NCI-H526 (cell line): ENCODE measurements around the gene SFI1.
A peak's percentile ranks its signal among the peaks of the same experiment; 100 is the strongest.
"Not testable (repeated sequence)": the region's sequence is repeated elsewhere in the genome, so short reads cannot be mapped to it uniquely, and the experiment has no call there.

Experiments used
- DNase-seq, 2 experiments: peaks; one replicate each; lab custom pipeline; 2025; lab: John Stamatoyannopoulos, UW

SFI1 gene

DNA sequence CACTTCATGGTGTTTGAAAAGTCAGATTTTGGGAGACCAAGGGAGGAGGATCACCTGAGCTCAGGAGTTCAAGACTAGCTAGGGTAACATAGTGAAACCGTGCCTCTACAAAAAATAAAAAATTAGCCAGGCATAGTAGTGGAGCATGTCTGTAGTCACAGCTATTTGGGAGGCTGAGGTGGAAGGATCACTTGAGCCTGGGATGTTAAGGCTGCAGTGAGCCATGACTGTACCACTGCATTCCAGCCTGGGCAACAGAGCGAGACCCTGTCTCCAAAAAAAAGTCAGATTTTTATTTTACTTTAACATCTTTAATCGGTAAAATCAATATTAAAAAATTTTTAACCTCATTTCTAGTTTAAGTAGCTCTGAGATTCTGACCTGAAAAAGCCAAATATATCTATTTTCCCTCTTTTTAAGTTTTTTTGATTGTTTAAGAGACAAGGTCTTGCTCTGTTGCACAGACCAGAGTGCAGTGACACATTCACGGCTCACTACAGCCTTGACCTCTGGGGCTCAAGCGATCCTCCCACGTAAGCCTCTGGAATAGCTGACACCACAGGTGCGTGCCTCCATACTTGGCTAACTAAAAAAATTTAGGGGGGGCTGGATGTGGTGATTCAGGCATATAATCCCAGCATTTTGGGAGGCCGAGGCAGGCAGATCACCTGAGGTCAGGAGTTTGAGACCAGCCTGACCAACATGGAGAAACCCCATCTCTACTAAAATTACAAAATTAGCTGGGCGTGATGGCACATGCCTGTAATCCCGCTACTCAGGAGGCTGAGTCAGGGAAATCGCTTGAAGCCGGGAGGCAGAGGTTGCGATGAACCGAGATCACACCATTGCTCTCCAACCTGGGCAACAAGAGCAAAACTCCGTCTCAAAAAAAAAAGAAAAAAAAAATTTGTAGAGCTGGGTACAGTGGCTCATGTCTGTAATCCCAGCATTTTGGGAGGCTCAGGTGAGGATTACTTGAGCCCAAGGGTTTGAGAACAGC is 48.4 kb downstream of the SFI1 start:
- DNase-seq: no peak

DNA sequence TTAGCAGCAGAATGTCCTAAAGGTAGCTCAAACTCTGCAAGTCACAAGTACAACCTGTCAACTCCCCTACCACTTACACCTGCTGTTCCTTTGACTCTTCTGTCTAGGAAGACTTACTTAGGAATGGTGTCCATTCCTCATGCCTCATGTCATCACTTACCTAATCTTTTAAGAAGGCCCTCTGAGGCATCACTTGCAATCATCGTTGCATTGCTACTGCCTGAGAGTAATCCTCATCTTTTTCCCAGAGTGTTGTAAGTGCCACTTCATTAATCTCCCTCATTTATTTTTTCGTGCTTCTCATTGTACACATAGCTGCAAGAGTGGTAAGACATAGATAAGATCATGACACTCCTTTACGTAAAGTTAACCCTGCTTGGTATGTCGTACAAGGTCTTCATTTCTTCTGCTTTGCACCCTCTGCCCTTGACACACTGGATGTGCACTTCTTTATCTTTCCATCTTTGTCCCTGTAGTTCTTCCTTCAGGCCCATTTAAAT is 54.6 kb downstream of the SFI1 start:
- DNase-seq: no peak

DNA sequence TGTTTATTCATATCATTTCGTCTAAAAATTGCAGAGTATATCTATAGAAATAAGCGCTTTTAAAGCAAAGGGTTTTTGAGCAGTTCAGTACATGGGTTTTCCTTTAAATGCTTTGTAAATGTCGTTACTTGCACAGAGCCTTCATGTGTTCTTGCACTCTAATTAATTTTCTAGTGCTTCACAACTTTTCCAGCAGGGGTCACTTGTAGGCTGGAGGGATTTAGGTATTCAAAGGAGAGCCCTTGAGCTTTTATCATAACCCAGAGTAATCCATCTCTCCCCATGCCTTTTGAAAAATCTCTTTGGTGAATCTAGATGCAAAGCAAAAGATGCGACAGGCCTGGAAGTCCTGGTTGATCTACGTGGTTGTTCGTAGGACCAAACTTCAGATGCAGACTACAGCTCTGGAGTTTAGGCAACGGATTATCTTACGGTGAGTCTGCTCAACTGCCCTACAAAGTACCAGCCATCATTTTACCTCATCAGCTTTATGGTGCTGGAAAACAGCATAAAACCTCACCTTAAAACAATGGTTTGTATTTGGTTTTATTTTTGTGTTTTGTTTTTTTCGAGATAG is 60.4 kb downstream of the SFI1 start:
- peak in 1 of 2 experiments; percentile 54 for DNase-seq

GRCh38 chr22:31558546-31558945 is 62.2 kb downstream of the SFI1 start:
- DNase-seq: not testable (repeated sequence)

DNA sequence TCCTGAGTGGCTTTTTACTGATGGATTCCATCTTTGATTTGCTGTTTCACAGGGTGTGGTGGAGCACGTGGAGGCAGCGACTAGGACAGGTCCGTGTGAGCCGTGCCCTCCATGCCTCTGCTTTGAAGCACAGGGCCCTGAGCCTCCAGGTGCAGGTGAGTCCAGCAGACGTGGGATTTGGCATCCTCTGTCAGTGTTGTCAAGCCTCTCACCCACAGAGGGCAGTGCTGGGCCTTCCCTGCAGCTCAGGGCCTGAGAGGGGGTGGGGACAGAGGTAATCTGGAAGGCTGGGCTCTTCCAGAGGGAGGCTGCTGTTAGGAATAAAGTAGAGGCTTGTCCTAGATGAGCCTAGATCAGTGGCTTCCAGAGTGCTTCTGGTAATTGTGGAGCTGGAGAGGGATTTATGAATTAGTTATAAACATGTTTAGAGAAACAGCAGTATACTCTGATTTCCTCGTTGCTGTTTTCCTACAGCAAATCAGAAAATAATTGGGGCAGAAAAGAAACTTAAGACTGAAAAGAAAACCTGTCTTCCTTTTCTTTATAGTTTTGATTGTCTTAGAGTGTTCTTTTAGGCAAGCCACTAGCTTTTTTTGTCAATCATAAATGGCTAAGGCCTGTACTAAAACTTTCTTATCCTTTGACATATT is 65.0 kb downstream of the SFI1 start:
- peak; percentile 29 to 86 for DNase-seq

DNA sequence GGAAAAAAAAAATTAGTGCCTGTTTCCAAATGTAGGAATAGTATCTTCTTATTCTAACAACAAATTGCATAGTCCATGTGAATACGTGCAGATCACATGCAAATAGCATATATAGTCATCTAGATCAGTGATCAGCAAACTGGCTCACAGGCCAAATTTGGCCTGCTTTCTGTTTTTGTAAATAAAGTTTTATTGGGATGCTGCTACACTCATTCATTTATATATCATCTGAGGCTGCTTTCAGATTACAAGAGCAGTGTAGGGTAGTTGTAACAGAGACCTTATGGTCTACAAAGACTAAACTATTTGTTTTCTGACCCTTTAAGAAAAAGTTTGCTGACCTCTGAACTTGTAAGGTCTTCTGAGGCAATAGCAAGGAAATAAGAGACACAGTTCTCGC is 65.6 kb downstream of the SFI1 start:
- DNase-seq: no peak

- no peak for DNase-seq
Measured at GRCh38 chr22:31566484-31566883, 70.1 kb downstream of the SFI1 start.

DNA sequence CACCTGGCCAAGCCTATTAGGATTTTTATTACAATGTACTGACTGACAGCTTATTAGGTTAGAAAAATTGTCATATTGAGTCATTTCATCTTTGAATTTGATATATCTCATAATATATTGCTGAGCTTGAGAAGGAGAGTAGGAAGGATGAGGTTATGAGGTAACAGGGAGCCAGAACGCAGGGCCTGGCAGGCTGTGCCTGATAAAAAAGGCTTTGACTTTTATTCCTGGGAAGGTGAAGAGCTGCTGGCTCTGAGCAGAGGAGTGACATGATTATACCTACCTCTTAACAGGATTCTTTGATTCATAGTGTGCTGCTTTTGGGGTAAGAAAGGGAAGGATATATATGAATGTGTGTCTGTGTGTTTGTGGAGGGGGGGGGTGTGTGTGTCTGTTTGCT is 70.9 kb downstream of the SFI1 start:
- no peak for DNase-seq

GRCh38 chr22:31567702-31568101 is 71.4 kb downstream of the SFI1 start:
- DNase-seq: no peak

DNA sequence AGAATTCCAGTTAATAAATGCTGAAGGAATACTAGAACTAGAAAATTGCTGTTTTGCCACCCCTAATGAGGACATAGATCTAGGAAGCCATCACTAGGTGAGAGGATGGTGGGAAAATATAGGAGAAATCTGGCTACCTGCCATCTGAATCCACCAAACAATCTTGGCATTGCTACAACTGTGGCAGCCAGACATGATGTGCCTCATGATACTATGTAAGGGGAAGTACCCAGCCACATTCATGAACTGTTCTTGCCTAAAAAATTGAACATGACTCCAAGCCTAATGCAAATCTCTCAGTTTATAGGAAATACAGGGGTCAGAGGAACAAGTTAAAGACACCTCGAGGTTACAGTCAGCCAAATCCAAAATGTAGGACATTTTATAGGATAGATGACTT is 72.8 kb downstream of the SFI1 start:
- DNase-seq: no peak

GRCh38 chr22:31572939-31573338 is 76.6 kb downstream of the SFI1 start:
- DNase-seq: no peak

- DNase-seq: no peak
Measured at GRCh38 chr22:31574055-31574670, 77.8 kb downstream of the SFI1 start.

DNA sequence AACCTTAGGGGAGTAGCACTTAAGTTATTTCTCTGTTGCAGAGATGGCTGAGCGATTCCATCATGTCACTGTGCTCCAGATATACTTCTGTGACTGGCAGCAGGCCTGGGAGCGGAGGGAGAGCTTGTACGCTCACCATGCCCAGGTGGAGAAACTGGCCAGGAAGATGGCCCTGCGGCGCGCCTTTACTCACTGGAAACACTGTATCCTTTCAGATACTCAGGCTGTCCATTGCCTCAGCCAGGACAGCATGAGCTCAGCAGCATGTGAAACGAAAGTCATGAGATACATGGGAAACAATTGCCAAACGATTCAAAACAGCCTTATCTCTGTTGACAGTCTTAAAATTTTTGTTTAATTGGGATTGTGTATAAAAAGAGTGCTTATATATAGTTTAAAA is 78.9 kb downstream of the SFI1 start:
- no peak for DNase-seq

- DNase-seq: no peak
Measured at GRCh38 chr22:31577711-31578110, 81.4 kb downstream of the SFI1 start.

GRCh38 chr22:31578171-31578570 is 81.8 kb downstream of the SFI1 start:
- DNase-seq: no peak

DNA sequence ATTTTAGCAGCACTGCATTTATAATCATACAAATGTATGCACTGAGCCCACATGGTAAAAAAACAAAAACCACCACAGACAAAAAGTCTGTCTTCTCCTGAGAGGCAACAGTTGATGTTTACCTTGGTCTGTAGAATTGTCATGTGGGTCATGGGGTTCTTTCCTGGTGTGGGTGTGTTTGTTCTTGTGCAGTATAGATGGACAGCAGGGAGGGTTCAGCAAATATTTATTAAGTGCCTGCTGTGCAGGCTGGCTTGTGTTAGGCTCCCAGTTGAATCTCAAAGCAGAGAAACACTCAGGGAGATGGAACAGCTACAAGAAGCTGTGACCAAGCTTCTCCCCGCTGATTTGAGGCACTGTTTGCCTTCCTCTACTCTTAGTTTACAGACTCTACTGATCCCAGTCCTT is 83.5 kb downstream of the SFI1 start:
- no peak for DNase-seq

GRCh38 chr22:31583861-31584485 is 87.6 kb downstream of the SFI1 start:
- DNase-seq: no peak

DNA sequence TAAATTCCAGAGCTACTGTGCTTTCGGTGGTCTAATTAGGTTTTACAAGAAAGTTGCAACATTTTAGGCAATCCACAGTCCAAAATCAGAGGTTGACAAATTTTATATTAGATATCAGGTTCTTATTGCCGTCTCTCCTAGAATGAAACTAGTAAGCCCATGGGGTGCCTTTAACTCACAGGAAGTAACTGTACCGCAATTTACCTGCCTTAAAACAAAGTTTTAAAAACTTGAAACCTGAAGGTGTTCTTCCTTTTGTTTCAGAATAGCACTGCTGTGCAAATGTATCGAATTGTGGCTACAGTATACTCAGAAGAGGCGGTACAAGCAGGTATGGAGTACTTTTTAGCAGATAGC is 88.4 kb downstream of the SFI1 start:
- no peak for DNase-seq

GRCh38 chr22:31585161-31585859 is 89.0 kb downstream of the SFI1 start:
- no peak for DNase-seq

DNA sequence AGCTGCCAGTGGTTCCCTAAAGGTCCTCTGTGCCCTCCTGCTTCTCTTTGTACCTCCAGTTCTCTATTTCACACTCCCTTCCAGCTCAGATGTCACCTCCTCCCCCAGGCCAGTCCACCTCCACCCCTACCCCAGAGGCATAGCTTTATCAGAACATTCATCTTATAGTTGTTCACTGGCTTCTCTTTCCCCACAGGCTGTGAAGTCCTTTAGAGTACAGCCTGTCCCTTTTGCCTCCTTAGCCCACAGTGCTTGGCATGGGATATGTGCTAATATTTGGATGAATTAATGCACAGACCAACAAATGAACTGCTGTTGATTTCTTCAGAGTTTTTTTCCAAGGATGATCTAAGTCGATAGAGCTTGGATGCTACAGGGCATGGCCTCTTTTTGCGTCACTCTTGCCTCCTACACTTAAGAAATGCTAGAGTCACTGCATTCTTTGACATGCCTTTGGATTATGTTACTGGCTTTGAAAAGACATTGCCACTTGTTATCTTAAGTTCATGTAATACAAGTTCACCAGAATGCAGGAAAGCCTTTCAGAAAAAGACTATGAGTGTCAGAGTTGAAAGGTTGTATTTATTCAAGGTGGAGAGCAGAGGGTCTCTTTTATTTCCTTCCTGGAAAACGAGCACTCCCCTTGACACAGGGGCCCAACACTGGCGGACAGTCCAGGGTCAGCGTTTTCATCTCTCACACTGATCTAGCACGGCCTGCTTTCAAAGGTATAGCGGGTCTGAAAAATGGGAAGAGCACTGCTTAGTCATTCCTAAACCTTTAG is 90.0 kb downstream of the SFI1 start:
- no peak for DNase-seq
